ENCODE results near the gene ME3. TPM values are rescaled to one million over a fixed set of nuclear protein-coding genes. Genes with fewer than 3 reads are reported as not detected.
A peak's percentile ranks its signal among the peaks of the same experiment; 100 is the strongest.

ME3 gene
- total and polyA plus RNA-seq, 2 experiments from 2014 or later, result 3.5 to 17.2 TPM

- TF ChIP-seq CTCF (IDR thresholded peaks at IDR 0.05; ENCODE audit: low read depth, low read length), result no peak
- peaks cover 13% of the 10 kb centered on the region for H3K4me1 ChIP-seq (ENCODE audit: low read depth)
- peak in 1 of 2 donors; percentile 90 for DNase-seq (ENCODE audit: low read depth in 1 of 2, low spot score in 1 of 2)
- no peak overlapping the region for H3K27ac ChIP-seq
- no peaks in the 10 kb centered on the region for H3K9me3 ChIP-seq (ENCODE audit: low read depth)
- no peaks in the 10 kb centered on the region for H3K36me3 ChIP-seq
- no peaks in the 10 kb centered on the region for H3K27me3 ChIP-seq
- no peak overlapping the region for H3K4me3 ChIP-seq
These were observed 94.5 kb downstream of the ME3 start for GRCh38 chr11:86577644-86578636.

- H3K9me3 ChIP-seq (ENCODE audit: low read depth), result no peaks in the 10 kb centered on the region
- TF ChIP-seq CTCF (IDR thresholded peaks at IDR 0.05; ENCODE audit: low read depth, low read length), result no peak
- H3K27me3 ChIP-seq, result no peaks in the 10 kb centered on the region
- no peak overlapping the region for H3K27ac ChIP-seq
- H3K4me3 ChIP-seq, result no peak overlapping the region
- H3K36me3 ChIP-seq, result no peaks in the 10 kb centered on the region
- DNase-seq (ENCODE audit: low read depth in 1 of 2, low spot score in 1 of 2), result no peak
- H3K4me1 ChIP-seq (ENCODE audit: low read depth), result peaks cover 13% of the 10 kb centered on the region
These were observed 95.3 kb downstream of the ME3 start for GRCh38 chr11:86576946-86577624.

- Histone ChIP-seq H3K27me3 (no peaks in the 10 kb centered on the region), H3K36me3 (no peaks in the 10 kb centered on the region), H3K4me3 (no peak overlapping the region), H3K27ac (no peak overlapping the region), H3K9me3 (ENCODE audit: low read depth) (no peaks in the 10 kb centered on the region), H3K4me1 (ENCODE audit: low read depth) (peaks cover 13% of the 10 kb centered on the region)
- no peak for DNase-seq (ENCODE audit: low read depth in 1 of 2, low spot score in 1 of 2)
- TF ChIP-seq CTCF (IDR thresholded peaks at IDR 0.05; ENCODE audit: low read depth, low read length), result no peak
These were observed 96.5 kb downstream of the ME3 start for GRCh38 chr11:86575927-86576326.

- H3K27me3 ChIP-seq, result no peaks in the 10 kb centered on the region
- peaks cover 13% of the 10 kb centered on the region for H3K4me1 ChIP-seq (ENCODE audit: low read depth)
- DNase-seq (ENCODE audit: low read depth in 1 of 2, low spot score in 1 of 2), result peak in 1 of 2 donors; percentile 60
- no peaks in the 10 kb centered on the region for H3K36me3 ChIP-seq
- no peaks in the 10 kb centered on the region for H3K9me3 ChIP-seq (ENCODE audit: low read depth)
- no peak for TF ChIP-seq CTCF (IDR thresholded peaks at IDR 0.05; ENCODE audit: low read depth, low read length)
- no peak overlapping the region for H3K27ac ChIP-seq
- no peak overlapping the region for H3K4me3 ChIP-seq
These were observed 97.1 kb downstream of the ME3 start for GRCh38 chr11:86575208-86575855.

- no peak for TF ChIP-seq CTCF (IDR thresholded peaks at IDR 0.05; ENCODE audit: low read depth, low read length)
- Histone ChIP-seq H3K27ac (no peak overlapping the region), H3K9me3 (ENCODE audit: low read depth) (no peaks in the 10 kb centered on the region), H3K4me3 (no peak overlapping the region), H3K4me1 (ENCODE audit: low read depth) (peaks cover 13% of the 10 kb centered on the region), H3K27me3 (no peaks in the 10 kb centered on the region), H3K36me3 (no peaks in the 10 kb centered on the region)
- peak in 1 of 2 donors; percentile 29 for DNase-seq (ENCODE audit: low read depth in 1 of 2, low spot score in 1 of 2)
These were observed 97.8 kb downstream of the ME3 start for GRCh38 chr11:86574493-86575207.

All from cardiac muscle cell (in vitro differentiated cells and primary cell).